ENCODE measurements around the gene DNPEP. TPM values are rescaled to one million over a fixed set of nuclear protein-coding genes. Genes with fewer than 3 reads are reported as not detected.

Gene DNPEP
- total and polyA plus RNA-seq, 2 of the 4 experiments (the other 2 are of a cell fraction): 74.2 to 89.4 TPM

- TF ChIP-seq RCOR1 (IDR thresholded peaks at IDR 0.05; ENCODE audit: insufficient replicate concordance, low read length): no peak
- TF ChIP-seq FOS (IDR thresholded peaks at IDR 0.05; ENCODE audit: low read depth, low read length): no peak
These were observed 47.2 kb upstream of the DNPEP start, which contains the start of gene SPEG (continued) for GRCh38 chr2:219434718-219435525.

DNA sequence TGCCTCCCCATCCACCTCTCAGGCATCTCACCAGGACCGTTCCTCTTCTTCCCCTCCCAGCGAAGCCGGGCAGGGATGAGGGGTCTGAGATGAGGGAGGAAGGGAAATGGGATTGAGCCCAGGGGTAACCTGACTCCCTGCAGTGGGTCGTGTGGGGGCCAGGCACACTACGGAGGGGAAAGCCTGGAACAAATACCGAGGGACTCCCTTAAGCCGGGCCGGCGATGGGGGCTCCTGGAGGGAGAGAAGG is 46.7 kb upstream of the DNPEP start:
- no TSS peak for BruUV-seq (replicated peaks)
- DNase-seq: no peak
- CTCF ChIA-PET: interaction anchor here (1.1 kb wide), 1 partner anchor 31 kb away, joined by 6 read pairs; no protein-coding TSS in a partner anchor
- no CpG with 5 or more reads among the region's 9 CpGs for WGBS, 2 experiments (ENCODE audit: extremely low coverage in 2 of 2, insufficient read length in 1 of 2)
- H3K56ac ChIP-seq (ENCODE audit: extremely low read depth, insufficient read depth, low read length): no peak overlapping the region
- H3K4me2 ChIP-seq (ENCODE audit: low read depth, low read length): no peak overlapping the region
- H4K91ac ChIP-seq (ENCODE audit: insufficient read depth, low read depth, low read length): no peak overlapping the region; the same call in 1 of the 2 replicates
- H3K9me3 ChIP-seq (ENCODE audit: control insufficient read depth, insufficient read depth, low read length): no peaks in the 10 kb centered on the region
- H3K9me1 ChIP-seq (ENCODE audit: insufficient read depth, low read length): peaks cover 3% of the 10 kb centered on the region; the same call in 1 of the 2 replicates
- peak overlapping the region in 1 of 2 experiments; percentile 19; a peak in 1 of 4 replicates for H4K8ac ChIP-seq (ENCODE audit: low read depth in 2 of 2, low read length in 2 of 2)
- H3K4me1 ChIP-seq (ENCODE audit: control insufficient read depth, insufficient read depth, low read length): peaks cover 8% of the 10 kb centered on the region
- no peak overlapping the region for H3K4ac ChIP-seq (ENCODE audit: low read depth, low read length)
- H2BK20ac ChIP-seq (ENCODE audit: low read depth, low read length): no peak overlapping the region
- no peaks in the 10 kb centered on the region for H4K20me1 ChIP-seq (ENCODE audit: insufficient read depth, low read length)
- no peak overlapping the region for H3K9ac ChIP-seq (ENCODE audit: low read depth, low read length)
- no peaks in the 10 kb centered on the region; the same call in 1 of the 2 replicates for H3K27me3 ChIP-seq (ENCODE audit: control insufficient read depth, insufficient read depth, low read length)
- H3K27ac ChIP-seq (ENCODE audit: insufficient read depth, low read length): no peak overlapping the region
- H2AK5ac ChIP-seq (ENCODE audit: low read depth, low read length): no peak overlapping the region
- intact Hi-C loops (cut with micrococcal nuclease): loop anchor here (1.0 kb wide), 1 partner anchor 31 kb away; no protein-coding TSS in a partner anchor
- no peak overlapping the region for H3K4me3 ChIP-seq (ENCODE audit: insufficient read depth, low read depth, low read length)
- H4K5ac ChIP-seq (ENCODE audit: low read depth, low read length): peak overlapping the region; percentile 41; the same call in 1 of the 2 replicates
- H2BK5ac ChIP-seq (ENCODE audit: low read depth, low read length, poor library complexity, severe bottlenecking): no peak overlapping the region
- no peak overlapping the region; the same call in 1 of the 2 replicates for H3K18ac ChIP-seq (ENCODE audit: low read depth, low read length)
- dilution Hi-C loops (cut with HindIII; ENCODE audit: low sequenced_read_pairs, unreplicated experiment): no loop called here
- in situ Hi-C loops (cut with MboI; ENCODE audit: low sequenced_read_pairs): no loop called here
- H3K14ac ChIP-seq (replicated peaks; ENCODE audit: low read depth, low read length): no peak overlapping the region; the same call in 1 of the 2 replicates
- POLR2A ChIA-PET (ENCODE audit: unreplicated experiment): no interaction called here
- no peaks in the 10 kb centered on the region for H3K36me3 ChIP-seq (ENCODE audit: control insufficient read depth, insufficient read depth, low read length)
- H2BK120ac ChIP-seq (ENCODE audit: low read depth, low read length): no peak overlapping the region
- H3K23ac ChIP-seq (ENCODE audit: low read depth, low read length): no peak overlapping the region
- no peak overlapping the region for H2AK9ac ChIP-seq (replicated peaks; ENCODE audit: low read depth, low read length, poor library complexity)
- H2AFZ ChIP-seq (replicated peaks; ENCODE audit: low read length, poor library complexity): peak overlapping the region; percentile 71
- no peak overlapping the region for H2BK15ac ChIP-seq (ENCODE audit: low read depth, low read length)
- no peaks in the 10 kb centered on the region for H3K79me1 ChIP-seq (ENCODE audit: low read depth in 1 of 2, low read length in 2 of 2)
- no peak for ATAC-seq (ENCODE audit: low read depth)
- no peak for TF ChIP-seq RAD21 (IDR thresholded peaks at IDR 0.05; ENCODE audit: low read length)
- TF ChIP-seq RFX5 (IDR thresholded peaks at IDR 0.05; ENCODE audit: low read depth, low read length): no peak
- no peak for TF ChIP-seq CHD1 (IDR thresholded peaks at IDR 0.05; ENCODE audit: low read depth, low read length)
- TF ChIP-seq BHLHE40 (IDR thresholded peaks at IDR 0.05; ENCODE audit: low read depth, low read length): no peak
- TF ChIP-seq RCOR1 (IDR thresholded peaks at IDR 0.05; ENCODE audit: insufficient replicate concordance, low read length): no peak
- TF ChIP-seq MAZ (IDR thresholded peaks at IDR 0.05; ENCODE audit: borderline replicate concordance, low read depth, low read length): no peak
- TF ChIP-seq SMC3 (IDR thresholded peaks at IDR 0.05; ENCODE audit: low read depth, low read length): no peak
- TF ChIP-seq, protein P1, sequence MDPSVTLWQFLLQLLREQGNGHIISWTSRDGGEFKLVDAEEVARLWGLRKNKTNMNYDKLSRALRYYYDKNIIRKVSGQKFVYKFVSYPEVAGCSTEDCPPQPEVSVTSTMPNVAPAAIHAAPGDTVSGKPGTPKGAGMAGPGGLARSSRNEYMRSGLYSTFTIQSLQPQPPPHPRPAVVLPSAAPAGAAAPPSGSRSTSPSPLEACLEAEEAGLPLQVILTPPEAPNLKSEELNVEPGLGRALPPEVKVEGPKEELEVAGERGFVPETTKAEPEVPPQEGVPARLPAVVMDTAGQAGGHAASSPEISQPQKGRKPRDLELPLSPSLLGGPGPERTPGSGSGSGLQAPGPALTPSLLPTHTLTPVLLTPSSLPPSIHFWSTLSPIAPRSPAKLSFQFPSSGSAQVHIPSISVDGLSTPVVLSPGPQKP (IDR thresholded peaks at IDR 0.05; ENCODE audit: borderline replicate concordance, low read depth, low read length): no peak
- TF ChIP-seq, protein P2, sequence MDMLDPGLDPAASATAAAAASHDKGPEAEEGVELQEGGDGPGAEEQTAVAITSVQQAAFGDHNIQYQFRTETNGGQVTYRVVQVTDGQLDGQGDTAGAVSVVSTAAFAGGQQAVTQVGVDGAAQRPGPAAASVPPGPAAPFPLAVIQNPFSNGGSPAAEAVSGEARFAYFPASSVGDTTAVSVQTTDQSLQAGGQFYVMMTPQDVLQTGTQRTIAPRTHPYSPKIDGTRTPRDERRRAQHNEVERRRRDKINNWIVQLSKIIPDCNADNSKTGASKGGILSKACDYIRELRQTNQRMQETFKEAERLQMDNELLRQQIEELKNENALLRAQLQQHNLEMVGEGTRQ (IDR thresholded peaks at IDR 0.05; ENCODE audit: low read depth, low read length): no peak
- TF ChIP-seq POLR2A (IDR thresholded peaks at IDR 0.05; ENCODE audit: low read depth, low read length): no peak
- TF ChIP-seq MAFK (IDR thresholded peaks at IDR 0.05; ENCODE audit: low read depth, low read length): no peak
- no peak for TF ChIP-seq FOS (IDR thresholded peaks at IDR 0.05; ENCODE audit: low read depth, low read length)

All from IMR-90 (cell line).